B cell (primary cell): ENCODE data around the gene FHIT.

Experiments used
- EZH2 ChIP-seq: IDR thresholded peaks from 2 replicates; pipeline ENCODE4 v1.6.1; 2012; ENCODE audit warnings: borderline replicate concordance, low read depth, mild to moderate bottlenecking, moderate library complexity, low read length; ENCODE audit not compliant: insufficient read depth, poor library complexity, severe bottlenecking
- TF ChIP-seq, protein P1 (sequence below): fragments of 200-600 bp; IDR thresholded peaks from one replicate; pipeline ENCODE4 v1.8.0; 2022; ENCODE audit warnings: antibody characterized with exemption, mild to moderate bottlenecking

DNA sequence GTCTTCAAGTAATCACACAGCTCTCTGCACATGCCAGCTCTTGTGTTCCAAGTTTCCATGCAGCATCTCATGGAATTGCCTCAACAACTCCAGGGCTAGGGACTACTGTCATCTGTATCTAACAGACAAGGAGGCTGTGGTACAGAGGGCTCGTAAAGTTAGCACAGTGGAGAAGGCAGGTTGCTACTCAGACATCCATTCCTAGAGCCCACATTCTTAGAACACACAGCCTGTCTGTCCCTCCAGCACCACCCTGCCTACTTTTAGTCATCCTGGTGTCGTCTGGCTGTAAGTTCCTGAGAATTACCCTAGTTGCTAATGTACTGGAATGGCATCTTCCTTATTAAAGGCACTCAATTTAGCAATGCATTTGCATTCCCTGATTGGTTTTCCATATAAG lies 862.5 kb downstream of the FHIT start:
- TF ChIP-seq, protein P1, sequence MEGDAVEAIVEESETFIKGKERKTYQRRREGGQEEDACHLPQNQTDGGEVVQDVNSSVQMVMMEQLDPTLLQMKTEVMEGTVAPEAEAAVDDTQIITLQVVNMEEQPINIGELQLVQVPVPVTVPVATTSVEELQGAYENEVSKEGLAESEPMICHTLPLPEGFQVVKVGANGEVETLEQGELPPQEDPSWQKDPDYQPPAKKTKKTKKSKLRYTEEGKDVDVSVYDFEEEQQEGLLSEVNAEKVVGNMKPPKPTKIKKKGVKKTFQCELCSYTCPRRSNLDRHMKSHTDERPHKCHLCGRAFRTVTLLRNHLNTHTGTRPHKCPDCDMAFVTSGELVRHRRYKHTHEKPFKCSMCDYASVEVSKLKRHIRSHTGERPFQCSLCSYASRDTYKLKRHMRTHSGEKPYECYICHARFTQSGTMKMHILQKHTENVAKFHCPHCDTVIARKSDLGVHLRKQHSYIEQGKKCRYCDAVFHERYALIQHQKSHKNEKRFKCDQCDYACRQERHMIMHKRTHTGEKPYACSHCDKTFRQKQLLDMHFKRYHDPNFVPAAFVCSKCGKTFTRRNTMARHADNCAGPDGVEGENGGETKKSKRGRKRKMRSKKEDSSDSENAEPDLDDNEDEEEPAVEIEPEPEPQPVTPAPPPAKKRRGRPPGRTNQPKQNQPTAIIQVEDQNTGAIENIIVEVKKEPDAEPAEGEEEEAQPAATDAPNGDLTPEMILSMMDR = no peak
- TF ChIP-seq EZH2 = no peak
